ENCODE data around the gene TTC33. TPM values are rescaled to one million over a fixed set of nuclear protein-coding genes. Genes with fewer than 3 reads are reported as not detected.
"Not testable (repeated sequence)": the region's sequence is repeated elsewhere in the genome, so short reads cannot be mapped to it uniquely, and the experiment has no call there.

TTC33 gene
- total RNA-seq, 1 experiment from 2014 or later = 21.6 TPM

DNA sequence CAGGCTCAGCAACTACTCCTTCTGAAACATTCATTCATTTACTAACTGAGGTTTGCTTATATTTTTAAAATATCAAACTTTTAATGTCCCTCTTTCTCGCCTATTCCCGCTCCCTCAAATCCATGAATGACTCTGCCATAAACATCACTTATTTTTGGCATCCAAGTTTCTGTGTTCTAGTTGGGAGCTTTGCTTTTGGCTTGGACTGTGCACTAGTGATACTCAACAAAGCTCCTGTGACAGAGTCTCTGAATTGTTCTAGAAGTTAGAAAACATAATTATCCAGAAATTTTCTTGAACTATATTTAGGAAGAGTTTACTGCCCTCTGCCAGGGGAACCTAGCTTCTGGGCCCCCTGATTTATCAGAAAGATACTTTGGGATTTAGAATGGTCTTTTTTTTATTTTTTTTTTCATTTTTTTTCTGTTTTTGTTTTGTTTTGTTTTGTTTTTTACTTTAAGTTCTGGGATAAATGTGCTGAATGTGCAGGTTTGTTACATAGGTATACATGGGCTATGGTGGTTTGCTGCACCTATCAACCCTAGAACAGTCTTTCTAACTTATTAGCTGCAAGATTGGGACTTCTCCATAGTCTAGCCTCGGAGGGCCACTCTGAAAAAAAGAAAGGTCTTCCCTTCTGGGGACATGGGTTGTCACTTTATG, 140.7 kb downstream of the TTC33 start:
- in situ Hi-C loops (cut with HindIII; ENCODE audit: low pct_unique_long_range_greater_than_20kb, low sequenced_read_pairs) = no loop called here
- no peak for DNase-seq (ENCODE audit: low read depth, low spot score)

DNA sequence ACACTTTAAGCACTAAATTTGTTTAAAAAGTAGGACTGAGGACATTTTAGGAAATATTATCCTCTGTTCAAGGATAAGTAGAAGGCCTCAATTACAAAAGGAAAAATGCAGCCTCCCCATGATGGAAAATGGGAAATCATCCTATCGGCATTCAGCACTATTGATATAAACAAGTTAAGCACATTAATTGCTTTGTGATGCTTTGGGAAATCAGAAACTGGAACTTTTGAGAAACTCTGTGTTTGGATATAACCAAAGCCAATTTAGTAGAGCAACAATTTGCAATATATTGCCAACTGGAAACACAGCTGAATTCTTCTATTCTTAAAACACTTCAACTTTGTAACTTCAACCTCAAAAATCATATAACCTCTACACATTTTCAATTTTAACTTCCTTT, 141.3 kb downstream of the TTC33 start:
- no peak for DNase-seq (ENCODE audit: low read depth, low spot score)
- in situ Hi-C loops (cut with HindIII; ENCODE audit: low pct_unique_long_range_greater_than_20kb, low sequenced_read_pairs) = no loop called here

DNA sequence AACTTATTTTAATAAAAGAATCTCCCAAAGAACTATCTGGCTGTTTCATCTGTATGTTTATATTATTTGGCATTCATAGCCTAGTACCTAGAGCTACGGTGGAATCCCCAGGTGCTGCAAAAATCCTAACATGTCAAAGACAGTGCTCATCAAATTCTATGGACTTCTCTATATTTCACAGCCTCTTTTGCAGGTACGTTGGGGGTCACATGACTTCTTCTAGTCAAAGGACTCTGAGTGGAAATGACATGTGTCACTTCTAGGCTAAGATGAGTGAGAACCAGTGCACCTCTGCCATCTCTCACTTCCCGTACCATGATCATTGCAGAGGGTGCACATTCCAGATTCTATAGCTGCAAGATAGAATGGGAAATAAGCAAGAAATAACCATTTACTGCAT, 148.6 kb downstream of the TTC33 start:
- in situ Hi-C loops (cut with HindIII; ENCODE audit: low pct_unique_long_range_greater_than_20kb, low sequenced_read_pairs) = no loop called here
- DNase-seq (ENCODE audit: low read depth, low spot score) = no peak

DNA sequence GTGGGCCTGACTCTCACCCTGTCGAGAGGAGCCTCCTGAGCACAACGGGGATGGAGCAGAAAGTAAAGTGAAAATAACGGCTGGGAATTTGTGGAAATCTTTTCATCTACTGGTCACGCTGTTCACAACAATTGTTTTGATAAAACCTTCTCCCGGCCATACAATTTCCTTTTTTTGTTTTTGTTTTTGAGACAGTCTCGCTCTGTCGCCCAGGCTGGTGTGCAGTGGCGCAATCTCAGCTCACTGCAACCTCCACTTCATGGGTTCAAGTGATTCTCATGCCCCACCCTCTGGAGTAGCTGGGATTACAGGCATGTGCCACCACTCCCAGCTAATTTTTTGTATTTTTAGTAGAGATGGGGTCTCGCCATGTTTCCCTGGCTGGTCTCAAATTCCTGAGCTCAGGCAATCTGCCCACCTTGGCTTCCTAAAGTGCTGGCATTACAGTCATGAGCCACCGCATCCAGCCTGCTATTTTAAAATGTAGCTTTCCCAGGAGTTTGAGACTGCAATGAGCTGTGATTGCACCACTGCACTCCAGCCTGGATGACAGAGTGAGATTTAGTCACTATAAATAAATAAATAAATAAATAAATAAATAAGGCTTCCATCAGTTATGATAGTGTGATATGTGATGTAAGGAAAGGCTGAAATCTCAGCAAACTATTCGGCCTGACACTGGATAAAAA, 149.5 kb downstream of the TTC33 start:
- no peak for DNase-seq (ENCODE audit: low read depth, low spot score)
- in situ Hi-C loops (cut with HindIII; ENCODE audit: low pct_unique_long_range_greater_than_20kb, low sequenced_read_pairs) = no loop called here

DNA sequence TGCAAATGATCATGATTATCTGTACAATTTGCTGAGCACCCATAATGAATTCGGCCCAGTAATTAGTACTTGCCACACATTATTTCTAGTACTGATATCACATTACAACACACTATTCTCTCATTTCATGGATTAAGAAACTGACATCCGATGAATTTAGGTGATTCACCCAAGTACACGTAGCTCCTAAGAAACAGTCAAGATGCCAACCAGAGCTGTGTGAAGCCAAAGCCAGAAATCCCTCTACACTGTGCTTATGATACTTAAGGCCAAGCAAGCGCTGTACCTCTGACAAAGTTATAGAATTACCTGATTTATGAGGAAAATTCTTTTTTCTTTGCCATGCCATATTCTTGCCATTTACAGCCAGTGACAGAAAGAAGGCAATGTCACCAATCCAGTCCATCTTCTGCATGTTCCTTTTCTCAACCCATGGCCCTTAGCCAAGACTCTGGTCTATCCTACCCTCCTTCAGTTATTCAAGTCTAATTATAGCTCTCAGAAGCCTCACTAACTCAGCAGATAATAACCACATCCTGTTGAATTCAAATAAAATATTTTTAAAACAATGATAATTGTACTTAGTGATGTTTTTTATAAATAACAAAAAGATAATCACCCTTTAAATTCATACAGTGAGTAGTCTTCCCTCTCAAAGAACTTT, 150.3 kb downstream of the TTC33 start:
- DNase-seq (ENCODE audit: low read depth, low spot score) = no peak
- in situ Hi-C loops (cut with HindIII; ENCODE audit: low pct_unique_long_range_greater_than_20kb, low sequenced_read_pairs) = no loop called here

DNA sequence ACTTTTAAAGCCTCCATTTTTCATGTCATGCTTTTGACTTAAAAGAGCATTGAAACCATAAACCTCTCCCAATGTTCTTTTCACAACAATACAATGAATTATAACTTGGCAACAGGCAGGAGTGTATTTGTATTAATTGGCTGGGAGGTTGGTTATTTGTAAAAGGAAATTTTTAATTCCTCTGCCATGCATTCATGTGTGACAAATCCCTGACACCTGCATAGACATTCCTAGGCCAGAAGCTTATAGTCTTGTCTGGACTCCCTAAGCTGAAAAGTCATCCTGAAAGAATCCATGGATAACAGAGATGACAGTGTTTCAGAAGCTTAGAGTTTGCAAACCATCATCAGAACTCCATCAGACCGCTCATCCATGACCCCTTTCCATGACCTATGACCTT, 152.4 kb downstream of the TTC33 start:
- no peak for DNase-seq (ENCODE audit: low read depth, low spot score)
- in situ Hi-C loops (cut with HindIII; ENCODE audit: low pct_unique_long_range_greater_than_20kb, low sequenced_read_pairs) = no loop called here

DNA sequence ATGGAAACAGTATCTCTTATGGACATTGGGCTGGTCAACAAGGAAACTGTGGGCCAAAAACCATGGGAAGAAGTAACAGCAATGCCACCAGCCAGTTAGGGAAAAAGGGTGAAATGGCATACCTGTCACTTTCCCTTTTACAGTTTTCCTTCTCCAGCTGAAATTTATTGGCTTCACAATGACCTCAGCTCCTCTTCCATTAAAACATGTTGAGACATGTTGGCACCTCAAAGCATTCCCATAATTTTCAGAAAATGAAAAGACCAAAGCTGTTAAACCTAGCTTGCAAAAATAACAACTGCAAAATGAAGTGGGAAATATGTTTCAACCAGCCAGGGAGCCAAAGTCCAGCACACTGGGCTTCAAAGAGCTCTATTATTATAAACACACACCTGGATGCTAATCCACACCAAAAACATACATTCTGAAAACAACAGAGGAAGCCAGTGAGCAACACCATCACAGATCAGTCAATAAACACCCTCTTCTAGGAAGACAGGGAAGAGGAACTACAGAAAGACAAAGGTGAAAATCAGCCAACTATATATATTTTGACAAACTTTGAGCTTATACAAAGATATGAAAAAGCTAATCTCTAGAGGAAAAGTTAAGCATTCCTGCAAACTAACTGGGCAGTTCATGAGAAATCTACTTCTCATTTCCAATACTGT, 154.4 kb downstream of the TTC33 start:
- DNase-seq (ENCODE audit: low read depth, low spot score) = no peak
- in situ Hi-C loops (cut with HindIII; ENCODE audit: low pct_unique_long_range_greater_than_20kb, low sequenced_read_pairs) = no loop called here

DNA sequence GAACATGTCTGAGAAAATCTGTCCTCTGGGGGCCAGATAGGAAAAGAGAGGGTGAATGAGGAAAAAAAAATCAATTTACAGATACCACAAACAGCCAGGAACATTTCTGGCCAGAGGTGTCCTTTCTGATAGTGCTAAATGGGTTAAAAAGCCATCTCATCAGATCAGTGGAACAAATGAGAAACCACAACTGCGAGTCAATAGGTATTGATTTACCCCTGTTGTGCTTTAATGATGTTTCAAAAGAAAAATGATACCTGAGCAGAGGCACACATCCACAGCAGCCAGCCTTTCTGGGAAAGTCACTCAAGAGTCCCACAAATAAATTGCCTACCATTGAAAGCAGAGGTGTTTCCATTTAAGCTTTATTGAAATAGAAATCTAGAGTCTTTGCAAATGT, 155.4 kb downstream of the TTC33 start:
- DNase-seq (ENCODE audit: low read depth, low spot score) = no peak
- in situ Hi-C loops (cut with HindIII; ENCODE audit: low pct_unique_long_range_greater_than_20kb, low sequenced_read_pairs) = no loop called here

DNA sequence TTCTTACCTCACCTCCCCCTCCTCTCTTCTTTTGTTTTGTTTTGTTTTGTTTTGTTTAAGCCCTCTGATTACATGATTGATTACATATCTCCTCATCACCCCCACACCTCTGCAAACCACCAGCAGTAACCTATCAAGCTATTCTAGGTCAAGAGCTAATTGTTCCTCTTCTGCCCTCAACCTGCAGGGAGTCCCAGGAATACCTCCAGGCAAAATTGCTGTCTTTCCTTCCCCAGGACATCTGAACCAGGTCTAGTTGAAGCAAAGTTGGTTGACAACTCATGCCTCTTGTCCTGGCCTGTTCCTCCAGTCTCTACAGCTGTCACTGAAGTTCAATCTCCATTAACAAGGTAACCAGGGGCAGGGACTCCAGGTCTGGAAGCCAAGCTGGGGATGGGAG, 156.1 kb downstream of the TTC33 start:
- in situ Hi-C loops (cut with HindIII; ENCODE audit: low pct_unique_long_range_greater_than_20kb, low sequenced_read_pairs) = no loop called here

DNA sequence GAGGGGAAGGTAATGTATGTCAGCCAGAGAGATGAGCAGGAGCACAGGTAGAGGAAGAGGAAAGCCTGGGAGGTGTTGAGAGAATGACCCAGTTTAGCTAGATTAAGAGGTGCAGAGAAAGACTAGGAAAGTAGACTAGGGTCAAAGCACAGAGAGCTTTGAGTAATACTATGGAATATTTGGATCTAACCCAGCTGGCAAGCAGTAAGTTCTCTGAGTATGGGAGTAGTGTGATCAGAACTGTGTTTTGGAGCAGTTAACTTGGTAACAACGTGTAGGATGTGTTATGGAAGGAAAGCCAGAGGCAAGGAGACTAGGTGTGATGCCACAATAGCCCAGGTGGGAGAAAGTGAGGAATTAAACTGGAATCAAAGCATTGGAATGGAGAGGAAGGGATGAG, 160.9 kb downstream of the TTC33 start:
- in situ Hi-C loops (cut with HindIII; ENCODE audit: low pct_unique_long_range_greater_than_20kb, low sequenced_read_pairs) = no loop called here
- DNase-seq (ENCODE audit: low read depth, low spot score) = no peak

More for the DNA sequence above, 156.1 kb downstream of the TTC33 start:
- DNase-seq (ENCODE audit: low read depth, low spot score) = no peak

DNA sequence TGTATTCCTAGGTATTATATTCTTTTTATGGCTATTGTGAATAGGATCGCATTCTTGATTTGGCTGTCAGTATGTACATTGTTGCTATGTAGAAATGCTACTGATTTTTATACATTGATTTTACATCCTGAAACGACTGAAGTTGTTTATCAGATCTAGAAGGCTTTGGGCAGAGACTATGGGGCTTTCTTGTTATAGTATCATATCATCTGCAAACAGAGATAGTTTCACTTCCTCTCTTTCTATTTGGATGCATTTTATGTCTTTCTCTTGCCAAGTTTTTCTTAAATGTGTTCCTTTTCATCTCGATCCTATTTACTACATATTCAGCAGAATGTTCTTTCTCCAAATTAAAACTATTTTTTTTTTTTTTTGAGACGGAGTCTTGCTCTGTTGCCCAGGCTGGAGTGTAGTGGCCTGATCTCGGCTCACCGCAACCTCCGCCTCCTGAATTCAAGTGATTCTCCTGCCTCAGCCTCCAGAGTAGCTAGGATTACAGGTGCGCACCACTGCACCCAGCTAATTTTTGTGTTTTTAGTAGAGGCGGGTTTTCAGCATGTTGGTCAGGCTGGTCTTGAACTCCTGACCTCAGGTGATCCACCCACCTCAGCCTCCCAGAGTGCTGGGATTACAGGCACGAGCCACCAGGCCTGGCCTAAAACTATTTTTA, 163.9 kb downstream of the TTC33 start:
- DNase-seq (ENCODE audit: low read depth, low spot score); in situ Hi-C loops (cut with HindIII; ENCODE audit: low pct_unique_long_range_greater_than_20kb, low sequenced_read_pairs): not testable (repeated sequence)

DNA sequence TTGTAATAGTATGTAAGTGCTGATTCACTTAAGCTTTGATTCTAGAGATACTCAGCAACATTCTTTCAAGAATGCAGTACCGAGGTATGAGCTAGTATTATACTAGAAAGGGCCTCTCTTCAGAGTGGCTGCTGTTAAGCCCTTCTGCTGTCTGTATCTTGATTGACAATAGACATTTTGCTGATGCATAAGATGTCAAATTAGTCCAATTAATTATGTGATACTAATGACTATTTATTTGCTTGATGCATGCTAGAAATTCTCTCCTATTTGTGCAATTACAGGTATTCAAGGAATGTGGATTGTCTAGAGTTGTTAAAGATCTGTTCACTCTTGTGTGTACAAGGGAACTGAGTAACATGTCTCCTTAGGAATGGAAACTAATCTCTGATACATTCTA, 168.4 kb downstream of the TTC33 start:
- DNase-seq (ENCODE audit: low read depth, low spot score) = no peak
- in situ Hi-C loops (cut with HindIII; ENCODE audit: low pct_unique_long_range_greater_than_20kb, low sequenced_read_pairs) = no loop called here

DNA sequence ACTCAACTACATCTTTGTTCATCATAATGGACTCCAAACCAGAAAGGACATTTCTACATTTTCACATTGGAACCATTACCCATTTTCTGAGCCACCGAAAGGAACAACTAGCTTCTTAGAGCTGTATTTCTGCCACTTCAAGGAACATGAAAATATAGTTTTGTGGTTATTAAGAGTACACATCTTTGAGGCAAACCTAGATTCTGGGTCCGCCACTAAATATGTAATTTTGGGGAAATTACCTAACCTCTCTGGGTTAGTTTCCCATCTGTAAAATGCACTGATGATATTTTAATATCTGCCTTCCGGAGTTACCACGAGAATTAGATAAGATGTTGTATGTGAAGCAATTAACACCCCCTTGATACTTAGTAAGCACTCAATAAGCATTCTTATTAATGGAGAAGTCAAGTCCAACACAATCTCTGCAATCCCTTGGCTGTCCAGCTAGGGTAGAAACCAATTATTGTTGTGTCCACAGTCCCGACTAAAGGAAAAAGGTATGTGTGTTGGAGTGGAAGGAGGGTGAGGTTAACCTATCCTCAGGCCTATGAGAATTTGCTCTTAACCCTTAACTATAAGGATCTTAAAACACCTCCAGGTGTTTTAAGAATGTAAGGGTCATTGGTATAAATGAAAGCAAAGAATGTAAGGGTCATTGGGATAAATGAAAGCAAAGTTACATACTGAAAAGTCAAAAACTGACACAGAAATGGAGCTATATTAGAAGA, 170.1 kb downstream of the TTC33 start:
- in situ Hi-C loops (cut with HindIII; ENCODE audit: low pct_unique_long_range_greater_than_20kb, low sequenced_read_pairs) = no loop called here
- no peak for DNase-seq (ENCODE audit: low read depth, low spot score)

DNA sequence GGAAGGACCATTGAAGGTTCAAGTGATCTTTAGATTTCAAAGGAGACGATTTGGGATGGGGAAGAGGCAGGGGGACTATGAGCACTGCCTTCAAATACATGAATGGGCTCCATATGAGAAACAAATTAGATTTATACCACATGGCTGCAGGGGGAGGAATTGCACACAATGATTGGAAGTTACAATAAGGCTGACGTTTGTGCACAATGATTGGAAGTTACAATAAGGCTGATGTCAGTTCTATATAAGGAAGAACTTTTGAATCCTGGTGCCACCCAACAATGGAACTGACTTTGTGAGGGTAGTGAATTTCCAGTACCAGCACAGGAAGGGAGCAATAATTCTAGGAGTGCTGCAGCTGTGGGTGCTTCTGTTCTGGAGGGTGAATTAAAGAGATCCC, 171.7 kb downstream of the TTC33 start:
- in situ Hi-C loops (cut with HindIII; ENCODE audit: low pct_unique_long_range_greater_than_20kb, low sequenced_read_pairs) = no loop called here
- DNase-seq (ENCODE audit: low read depth, low spot score) = no peak

DNA sequence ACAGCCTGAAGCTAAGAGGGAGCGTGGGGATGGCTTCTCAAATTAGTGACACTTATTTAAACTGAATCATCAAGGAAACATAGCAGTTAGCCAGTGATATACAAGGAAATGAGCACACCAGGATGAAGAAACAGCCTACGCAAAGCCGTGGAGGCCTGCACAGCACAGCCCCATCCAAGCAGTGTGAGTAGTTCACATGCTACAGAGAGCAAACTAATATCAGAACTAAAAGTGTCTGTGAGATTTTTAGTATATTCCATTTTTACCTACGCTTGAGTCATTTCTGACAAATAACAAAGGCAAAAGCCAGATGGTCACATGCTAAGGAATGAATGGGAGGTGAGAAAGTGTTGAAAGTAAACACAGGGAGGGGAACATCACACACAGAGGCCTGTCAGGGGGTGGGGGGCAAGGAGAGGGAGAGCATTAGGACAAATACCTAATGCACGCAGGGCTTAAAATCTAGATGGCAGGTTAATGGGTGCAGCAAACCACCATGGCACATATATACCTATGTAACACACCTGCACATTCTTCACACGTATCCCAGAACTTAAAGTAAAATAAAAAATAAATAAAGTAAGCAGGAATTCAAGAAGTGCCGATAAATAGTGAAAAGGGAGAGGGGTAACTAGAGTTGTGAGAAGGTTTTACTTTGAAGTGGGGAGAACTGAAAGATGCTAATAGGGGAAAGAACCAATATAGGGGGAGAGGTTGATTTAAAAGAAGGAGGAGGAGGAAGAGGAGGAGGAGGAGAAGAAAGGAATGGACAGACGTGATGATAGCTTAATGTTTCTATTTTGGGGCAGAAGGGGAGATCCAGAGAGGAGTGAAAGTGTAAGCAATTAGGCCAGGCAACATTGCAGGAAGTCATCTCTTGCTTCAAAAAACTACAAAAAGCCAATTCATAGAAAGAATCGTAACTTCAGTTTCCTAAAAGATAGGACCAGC, 177.0 kb downstream of the TTC33 start:
- DNase-seq (ENCODE audit: low read depth, low spot score) = no peak
- in situ Hi-C loops (cut with HindIII; ENCODE audit: low pct_unique_long_range_greater_than_20kb, low sequenced_read_pairs) = no loop called here

DNA sequence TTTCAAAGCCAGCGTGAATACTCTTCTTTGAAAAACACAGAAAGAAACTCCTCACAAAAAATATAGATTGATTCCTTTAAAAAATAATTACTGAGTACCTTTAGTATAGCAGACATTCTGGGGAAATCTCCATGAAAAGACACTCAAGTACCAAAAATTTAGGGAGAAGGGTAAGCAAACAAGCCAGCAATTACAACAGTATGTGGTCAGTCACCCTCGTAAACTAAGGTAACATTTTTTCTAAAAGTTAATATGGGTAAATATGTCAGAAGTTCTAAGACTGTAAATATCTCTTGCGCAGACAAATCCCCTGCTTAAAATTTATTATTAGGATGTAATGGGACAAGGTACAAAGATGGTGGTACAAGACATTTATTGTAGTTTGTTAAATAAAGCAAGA, 178.0 kb downstream of the TTC33 start:
- DNase-seq (ENCODE audit: low read depth, low spot score) = no peak

More for the DNA sequence above, 178.0 kb downstream of the TTC33 start:
- in situ Hi-C loops (cut with HindIII; ENCODE audit: low pct_unique_long_range_greater_than_20kb, low sequenced_read_pairs) = no loop called here
